22Rv1 (cell line): Measurements from ENCODE around the gene C1QA.

Experiments used
- H3K27ac ChIP-seq: fragments of 450-650 bp; 2 replicates; pipeline ENCODE4 v1.5.1; 2017
- ZFX ChIP-seq: fragments of 450-650 bp; IDR thresholded peaks from 2 replicates; pipeline ENCODE4 v1.6.1; 2017; ENCODE audit warnings: antibody characterized with exemption, borderline replicate concordance
- TF ChIP-seq, protein P1 (sequence below): fragments of 450-650 bp; IDR thresholded peaks from 2 replicates; pipeline ENCODE4 v1.5.1; 2017; ENCODE audit warnings: mild to moderate bottlenecking

C1QA gene

DNA sequence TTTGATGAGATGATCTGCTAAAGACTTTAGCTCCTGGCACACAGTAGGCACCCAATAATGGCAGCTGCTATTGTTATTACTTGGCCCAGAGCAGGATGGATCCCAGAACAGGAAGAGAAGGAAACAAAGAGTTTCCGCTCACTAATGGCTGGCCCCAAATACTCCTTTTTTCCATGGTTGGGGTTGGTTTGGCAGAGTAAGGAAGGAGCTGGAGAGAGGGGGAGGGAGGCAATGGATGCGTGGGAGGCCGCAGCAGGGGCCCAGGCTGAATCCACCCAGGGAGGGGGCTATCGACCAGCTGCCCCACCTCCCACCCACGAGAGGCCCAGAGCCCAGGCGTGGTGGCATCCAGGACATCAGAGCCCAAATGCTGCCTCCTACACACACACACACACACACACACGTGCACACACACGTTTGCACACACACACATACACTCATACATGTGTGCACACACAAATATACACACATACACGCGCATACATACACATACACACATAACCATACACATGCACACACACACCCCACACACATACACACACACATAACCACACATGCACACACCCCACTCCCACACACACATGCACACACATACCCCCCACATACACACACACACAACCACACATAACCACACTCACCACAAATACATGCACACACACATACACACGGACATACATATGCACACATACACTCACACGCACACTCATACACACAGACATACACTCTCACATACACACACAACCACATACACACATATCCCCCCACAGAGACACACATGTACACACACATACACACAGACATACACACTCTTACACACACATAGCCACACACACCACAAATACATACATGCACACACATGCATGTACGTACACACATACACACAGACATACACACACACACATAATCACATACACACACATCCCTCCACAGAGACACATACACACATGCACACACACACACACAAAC, 41.8 kb downstream of the C1QA start:
- H3K27ac ChIP-seq = no peak overlapping the region
- no peak for TF ChIP-seq ZFX
- TF ChIP-seq, protein P1, sequence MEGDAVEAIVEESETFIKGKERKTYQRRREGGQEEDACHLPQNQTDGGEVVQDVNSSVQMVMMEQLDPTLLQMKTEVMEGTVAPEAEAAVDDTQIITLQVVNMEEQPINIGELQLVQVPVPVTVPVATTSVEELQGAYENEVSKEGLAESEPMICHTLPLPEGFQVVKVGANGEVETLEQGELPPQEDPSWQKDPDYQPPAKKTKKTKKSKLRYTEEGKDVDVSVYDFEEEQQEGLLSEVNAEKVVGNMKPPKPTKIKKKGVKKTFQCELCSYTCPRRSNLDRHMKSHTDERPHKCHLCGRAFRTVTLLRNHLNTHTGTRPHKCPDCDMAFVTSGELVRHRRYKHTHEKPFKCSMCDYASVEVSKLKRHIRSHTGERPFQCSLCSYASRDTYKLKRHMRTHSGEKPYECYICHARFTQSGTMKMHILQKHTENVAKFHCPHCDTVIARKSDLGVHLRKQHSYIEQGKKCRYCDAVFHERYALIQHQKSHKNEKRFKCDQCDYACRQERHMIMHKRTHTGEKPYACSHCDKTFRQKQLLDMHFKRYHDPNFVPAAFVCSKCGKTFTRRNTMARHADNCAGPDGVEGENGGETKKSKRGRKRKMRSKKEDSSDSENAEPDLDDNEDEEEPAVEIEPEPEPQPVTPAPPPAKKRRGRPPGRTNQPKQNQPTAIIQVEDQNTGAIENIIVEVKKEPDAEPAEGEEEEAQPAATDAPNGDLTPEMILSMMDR = no peak

DNA sequence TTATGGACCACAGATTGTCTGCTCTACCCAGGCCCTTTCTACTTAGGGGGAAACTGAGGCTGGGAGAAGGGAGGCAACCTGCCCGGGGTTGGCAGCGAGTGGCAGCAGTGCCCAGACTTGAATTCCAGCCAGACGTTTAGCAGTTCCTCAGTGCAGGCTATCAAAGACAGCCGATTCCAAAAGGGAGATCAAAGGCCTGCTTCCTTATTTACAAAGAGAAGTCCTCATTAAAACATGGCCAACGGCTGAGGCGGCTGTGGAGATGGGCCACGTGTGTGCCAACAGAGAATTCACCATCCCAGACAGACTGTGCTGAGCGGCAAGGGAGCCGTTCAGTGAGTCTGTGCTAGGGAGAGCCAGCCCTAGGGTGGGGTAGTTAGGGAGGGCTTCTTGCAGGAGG, 44.3 kb downstream of the C1QA start:
- TF ChIP-seq, protein P1 = no peak
- no peak for TF ChIP-seq ZFX

DNA sequence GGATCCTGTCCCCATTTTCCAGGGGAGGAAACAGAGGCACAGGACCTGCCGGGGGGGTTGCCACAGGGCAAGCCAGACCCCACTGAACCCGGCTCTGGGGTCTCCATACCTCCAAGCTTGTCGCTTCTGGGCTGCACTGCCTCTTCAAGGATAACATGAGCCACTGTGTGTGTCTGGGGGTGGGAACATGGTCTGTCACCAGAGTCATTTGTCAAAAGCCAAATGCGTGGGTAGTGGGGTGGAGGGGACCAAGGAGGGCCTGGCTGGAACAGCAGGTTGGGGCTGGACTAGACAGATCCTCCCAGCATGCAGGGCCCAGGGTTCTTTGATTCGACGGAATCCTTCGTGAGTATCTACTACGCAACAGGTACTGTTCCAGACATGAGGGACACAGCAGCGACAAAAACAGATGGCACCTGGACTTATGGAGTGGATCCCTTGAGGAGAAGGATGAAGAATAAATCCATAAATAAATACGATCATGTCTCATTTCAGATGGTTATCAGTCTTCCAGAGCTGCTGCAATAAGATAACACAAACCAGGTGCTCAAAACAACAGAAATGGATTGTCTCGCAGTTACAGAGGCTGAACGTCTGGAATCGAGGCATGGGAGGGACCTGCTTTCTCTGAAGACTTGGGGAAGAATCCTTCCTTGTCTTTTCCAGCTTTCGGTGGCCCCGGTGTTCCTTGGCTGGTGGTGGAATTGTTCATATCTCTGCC, 45.3 kb downstream of the C1QA start:
- TF ChIP-seq, protein P1 = no peak
- no peak for TF ChIP-seq ZFX
- no peak overlapping the region for H3K27ac ChIP-seq

More for the DNA sequence above, 44.3 kb downstream of the C1QA start:
- no peak overlapping the region for H3K27ac ChIP-seq

DNA sequence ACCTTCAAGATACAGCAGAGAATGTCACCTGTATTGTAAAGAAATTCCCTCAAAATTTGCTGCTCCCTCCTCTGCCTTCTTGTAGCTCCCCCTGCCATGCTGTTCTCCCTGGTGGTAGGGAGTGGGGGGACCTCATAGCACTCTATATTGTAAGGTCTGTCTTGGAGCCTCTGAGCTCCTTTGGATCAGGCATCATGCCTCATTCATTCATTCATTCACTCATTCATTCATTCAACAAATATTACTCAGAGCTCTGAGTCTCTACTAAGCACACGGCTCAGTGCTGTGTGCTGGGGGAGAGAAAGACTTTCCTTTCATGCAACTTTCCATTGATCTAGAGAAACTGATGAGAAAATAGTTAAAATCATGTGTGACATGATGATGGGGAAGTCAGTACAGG, 47.1 kb downstream of the C1QA start:
- TF ChIP-seq, protein P1 = no peak
- no peak overlapping the region for H3K27ac ChIP-seq

DNA sequence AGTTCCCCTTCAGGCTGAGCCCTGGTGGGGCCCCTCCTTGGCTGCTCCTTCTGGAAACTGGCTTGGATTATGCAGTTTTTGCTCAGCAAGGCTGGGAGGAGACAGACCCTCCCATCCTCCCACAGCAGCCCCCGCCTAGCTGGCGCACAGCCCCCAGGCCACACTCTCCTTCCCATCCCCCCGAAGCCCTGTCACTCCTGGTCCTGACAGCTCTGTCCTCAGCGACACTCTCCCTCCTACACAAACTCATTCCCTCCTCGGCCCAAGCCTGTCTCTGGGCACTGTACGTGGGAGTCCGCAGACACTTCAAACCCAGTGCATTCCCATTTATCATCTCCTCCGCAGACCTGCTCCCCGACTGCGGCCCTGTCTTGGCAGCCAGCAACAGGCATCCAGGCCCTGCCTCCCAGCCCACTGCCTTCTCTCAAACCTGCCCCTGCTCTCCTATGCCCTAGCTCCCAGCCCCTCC, 49.2 kb downstream of the C1QA start:
- no peak overlapping the region for H3K27ac ChIP-seq
- TF ChIP-seq, protein P1 = no peak
- TF ChIP-seq ZFX = no peak

DNA sequence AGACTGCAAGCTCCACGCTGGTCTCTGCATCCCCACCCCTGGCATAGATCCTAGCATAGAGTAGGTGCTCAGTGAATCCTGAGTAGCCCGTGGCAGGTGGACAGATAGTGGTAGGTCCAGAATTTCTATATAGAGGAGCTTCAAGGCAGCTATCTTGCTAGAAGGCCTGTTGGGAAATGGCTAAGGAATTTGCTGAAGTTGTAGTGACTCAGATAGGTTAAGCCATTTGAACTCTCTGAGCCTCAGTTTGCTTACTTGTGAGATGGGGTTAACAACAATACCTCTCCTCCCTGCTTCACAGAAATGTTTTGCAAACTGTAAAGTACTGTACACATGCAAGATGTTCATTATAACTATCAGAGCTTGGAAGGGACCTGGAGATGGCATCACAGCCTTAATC, 50.8 kb downstream of the C1QA start:
- H3K27ac ChIP-seq = no peak overlapping the region
- no peak for TF ChIP-seq ZFX
- TF ChIP-seq, protein P1 = no peak
